MM.1S (cell line): ENCODE measurements around the gene FCHSD2.

Source experiments
- CTCF ChIP-seq: fragments of 300-600 bp; sonication (generic); IDR thresholded peaks from 2 replicates; pipeline ENCODE4 v1.5.1; 2016; ENCODE audit warnings: antibody characterized with exemption, low read length, mixed read lengths
- EZH2 ChIP-seq: fragments of 300-600 bp; sonication (generic); optimal IDR thresholded peaks from 2 replicates; pipeline ENCODE3; 2017; ENCODE audit warnings: low read depth, mild to moderate bottlenecking, antibody characterized with exemption, low read length, mixed read lengths
- EZH2phosphoT487 ChIP-seq: fragments of 300-600 bp; sonication (generic); IDR thresholded peaks from 2 replicates; pipeline ENCODE4 v1.6.1; 2018; ENCODE audit warnings: antibody characterized with exemption, low read length

- TF ChIP-seq CTCF: no peak
- TF ChIP-seq EZH2: no peak
- no peak for TF ChIP-seq EZH2phosphoT487
Measured at GRCh38 chr11:73124800-73125199, 17.3 kb downstream of the FCHSD2 start.
